SH-SY5Y (cell line): ENCODE measurements around the gene FUT3.

Source experiments
- GATA2 ChIP-seq: IDR thresholded peaks from 2 replicates; pipeline ENCODE4 v1.6.1; 2011; ENCODE audit warnings: mild to moderate bottlenecking, low read depth, low read length
- GATA3 ChIP-seq: IDR thresholded peaks from 2 replicates; pipeline ENCODE4 v1.6.1; 2011; ENCODE audit warnings: low read depth, mild to moderate bottlenecking, low read length, moderate library complexity

GRCh38 chr19:5864013-5864720 lies 12.9 kb upstream of the FUT3 start:
- TF ChIP-seq GATA2 (no peak), GATA3 (no peak)
